Measurements from ENCODE around the gene PLA2G2D.
"Not testable (repeated sequence)": the region's sequence is repeated elsewhere in the genome, so short reads cannot be mapped to it uniquely, and the experiment has no call there.

The PLA2G2D gene

DNA sequence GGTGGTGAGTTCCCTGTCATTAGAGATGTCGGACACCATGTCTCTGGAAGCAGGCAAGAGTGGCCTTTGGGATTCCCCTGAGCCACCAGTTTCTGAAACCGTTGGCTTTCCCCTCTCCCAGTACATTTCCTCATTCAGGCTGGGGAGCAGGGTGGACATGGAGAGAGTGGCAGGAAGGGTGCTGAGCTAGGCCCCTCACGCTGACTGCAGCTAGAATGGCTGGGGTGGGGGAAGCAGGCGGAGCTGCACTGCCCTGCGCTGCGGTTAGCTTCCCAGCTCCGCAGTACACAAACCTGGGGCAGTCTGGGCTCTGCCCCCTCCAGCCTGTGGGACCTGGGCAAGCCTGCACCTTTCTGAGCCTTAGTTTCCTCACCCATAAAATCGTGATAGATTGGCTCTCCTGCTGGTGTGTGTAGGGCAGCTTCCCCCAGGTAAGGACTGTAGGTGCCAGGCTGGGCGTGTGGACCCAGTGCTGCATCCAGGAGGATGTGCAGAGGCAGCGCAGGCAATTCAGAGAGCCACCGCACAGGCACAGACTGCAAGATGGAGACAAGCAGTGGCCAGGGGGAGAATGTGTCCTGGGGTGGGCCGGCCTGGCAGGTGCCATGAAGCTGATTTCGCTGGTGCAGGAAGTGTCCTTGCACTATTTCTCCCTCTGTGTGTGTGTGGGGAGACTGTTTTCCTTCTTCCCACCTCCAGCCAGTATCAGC is 22.8 kb upstream of the PLA2G2D start:
- DNase-seq = no peak

DNA sequence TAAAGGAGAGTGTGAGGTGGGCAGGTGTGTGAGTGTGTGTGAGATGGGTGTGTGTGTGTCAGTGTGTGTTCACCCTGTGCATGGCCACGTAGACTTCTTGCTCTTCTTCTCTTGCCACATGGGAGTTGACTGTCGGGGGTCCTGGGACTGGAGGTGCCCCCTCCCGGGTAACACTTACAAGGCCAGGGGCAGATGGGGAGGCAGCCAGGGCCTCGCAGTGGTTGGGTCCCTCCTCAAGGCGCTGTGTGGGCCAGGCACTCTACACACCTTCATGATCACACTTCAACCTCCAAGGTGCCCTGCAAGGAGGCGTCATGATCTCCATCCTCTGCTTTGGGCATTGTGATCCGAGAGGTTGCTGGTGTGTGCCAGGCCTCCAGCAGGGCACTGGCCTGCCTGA is 22.1 kb upstream of the PLA2G2D start:
- no peak for DNase-seq

DNA sequence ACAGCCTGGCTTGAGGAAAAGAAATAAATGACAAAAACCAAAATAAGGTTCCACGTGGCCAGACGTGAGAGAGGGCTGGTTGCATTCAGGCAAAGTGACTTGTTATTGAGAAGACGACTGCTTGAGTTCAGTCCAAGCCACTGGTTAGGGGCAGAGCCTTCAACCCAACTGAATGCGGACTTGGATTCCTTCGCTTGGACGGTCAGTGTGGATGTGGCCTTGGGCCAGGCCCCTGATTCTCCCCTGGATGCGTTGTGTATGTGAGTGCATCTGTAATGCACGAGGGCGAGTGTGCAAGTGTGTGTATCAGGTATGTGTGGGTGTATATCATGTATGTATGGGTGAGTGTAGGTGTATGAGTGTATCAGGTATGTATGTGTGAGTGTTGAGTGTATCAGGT is 21.7 kb upstream of the PLA2G2D start:
- DNase-seq = no peak

DNA sequence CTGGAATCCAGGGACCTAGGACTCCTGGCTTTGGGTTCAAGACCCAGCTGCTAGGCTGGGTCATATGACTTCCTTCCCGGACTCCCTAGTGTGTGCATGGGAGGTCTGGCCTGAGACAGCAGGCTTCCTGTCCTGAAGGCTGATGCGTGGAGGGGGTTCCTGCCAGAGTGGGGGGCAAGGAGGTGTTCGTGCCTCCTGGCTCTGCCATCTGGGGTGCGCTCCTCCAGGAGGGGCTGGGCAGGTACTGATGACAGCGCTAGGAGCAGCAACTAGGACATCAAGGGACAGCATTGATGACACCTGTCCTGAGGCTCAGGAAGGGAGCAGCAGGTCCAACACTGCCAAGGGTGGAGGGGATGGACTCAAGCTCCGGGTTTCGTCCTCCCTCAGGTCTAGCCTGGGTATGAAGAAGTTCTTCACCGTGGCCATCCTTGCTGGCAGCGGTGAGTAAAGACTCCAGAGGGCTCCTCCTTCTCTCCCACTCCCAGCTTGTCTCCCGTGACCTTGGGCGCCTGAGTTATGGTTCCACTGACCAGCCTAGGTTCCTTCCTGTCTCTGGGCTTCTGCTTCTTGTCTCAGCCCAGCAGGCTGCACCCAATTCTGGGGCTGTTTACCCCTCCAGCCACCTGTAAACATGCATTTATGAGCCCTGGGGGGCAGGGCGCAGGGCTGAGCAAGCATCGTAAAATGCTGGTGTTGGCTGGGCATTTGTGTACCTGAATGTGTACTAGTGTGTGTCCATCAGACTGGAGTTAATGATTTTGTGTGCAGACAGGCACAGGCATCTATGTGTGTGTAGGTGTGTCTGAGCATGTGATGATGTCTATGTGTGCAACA is 20.7 kb upstream of the PLA2G2D start:
- DNase-seq = no peak

DNA sequence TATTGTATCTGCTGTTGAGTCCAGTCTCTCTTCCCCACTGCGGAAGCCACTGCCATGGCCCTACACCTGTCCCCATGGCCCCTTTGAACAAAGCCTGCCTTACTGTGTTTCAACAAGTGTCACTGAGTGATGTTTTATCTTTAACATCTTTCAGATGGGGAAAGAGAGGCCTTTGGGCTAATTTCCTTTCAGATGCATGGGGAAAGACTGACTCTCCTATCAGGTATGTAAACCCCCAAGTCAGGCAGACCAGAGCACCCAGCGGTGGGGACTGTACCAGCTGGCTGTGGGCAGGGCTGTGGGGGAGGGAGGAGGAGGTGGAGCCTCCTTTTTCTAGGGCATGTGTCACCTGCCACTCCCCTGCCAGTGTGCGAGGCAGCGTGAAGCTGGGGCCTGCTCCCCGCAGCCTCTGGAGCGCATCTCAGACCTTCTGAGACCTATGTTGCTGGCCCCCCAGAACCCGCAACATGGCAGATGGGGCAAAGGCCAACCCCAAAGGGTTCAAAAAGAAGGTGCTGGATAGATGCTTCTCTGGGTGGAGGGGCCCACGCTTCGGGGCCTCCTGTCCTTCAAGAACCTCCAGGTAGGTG is 19.7 kb upstream of the PLA2G2D start, which contains the start of gene PLA2G2F:
PLA2G2F (plus strand) TSS at position 363 of the 590 bp plus-strand sequence; CDS start at position 468, 105 bp downstream.
- DNase-seq = no peak

DNA sequence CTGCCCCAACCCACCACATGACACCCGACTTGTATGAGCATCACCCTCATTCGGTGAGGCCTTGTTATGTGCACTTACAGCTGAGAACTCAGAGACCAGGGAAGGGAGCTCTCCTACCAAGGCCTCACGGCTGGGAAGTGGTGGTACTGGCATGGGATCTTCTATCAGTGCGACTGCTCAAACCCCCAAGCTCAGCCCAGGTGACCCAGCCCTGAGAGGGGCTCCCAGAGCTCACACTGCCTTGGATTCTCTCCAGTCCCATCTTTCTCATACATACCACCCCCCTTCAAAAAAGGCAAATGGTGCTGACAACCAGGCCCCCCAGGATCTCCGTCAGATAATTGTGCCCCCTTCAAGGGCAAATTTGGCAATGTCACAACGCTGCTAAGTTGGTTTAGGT is 19.0 kb upstream of the PLA2G2D start:
- DNase-seq = no peak

DNA sequence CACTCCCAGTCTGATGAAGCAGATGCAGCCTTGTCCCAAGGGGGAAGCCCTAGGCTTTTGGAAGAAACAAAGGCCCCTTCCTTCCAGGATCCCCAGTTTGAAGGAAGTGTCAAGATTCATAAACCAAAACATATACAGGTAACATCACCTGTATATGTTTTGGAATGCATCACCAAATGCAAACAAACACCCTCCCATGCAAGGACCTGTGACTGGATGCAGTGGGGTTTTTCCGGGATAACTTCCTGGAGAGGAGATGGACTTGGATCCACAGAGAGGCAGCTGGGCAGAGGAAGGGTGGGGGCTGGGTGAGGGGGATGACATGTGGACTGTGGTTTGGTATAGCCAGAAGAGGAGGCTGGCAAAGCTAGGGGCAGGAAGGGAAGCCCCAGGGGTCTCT is 18.3 kb upstream of the PLA2G2D start:
- no peak for DNase-seq

DNA sequence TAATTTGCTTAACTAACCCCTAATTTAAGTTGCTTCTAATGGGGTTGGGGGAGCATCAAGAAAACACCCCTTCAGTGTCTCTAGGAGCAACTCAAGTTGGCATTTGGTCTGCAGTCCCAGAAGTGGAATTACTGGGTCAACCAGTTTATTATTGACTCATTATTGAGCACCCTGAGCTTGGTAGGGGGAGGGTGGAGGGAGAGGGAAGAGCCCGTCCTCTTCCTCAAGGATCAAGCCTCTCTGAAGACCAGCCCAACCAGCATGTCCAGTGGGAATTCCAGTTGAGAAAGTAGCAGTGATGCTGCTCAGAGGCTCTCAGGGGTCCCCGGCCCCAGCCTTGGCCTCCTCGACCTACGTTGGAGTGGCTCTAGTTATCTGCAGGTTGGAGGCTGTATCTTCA is 17.7 kb upstream of the PLA2G2D start:
- DNase-seq = no peak

DNA sequence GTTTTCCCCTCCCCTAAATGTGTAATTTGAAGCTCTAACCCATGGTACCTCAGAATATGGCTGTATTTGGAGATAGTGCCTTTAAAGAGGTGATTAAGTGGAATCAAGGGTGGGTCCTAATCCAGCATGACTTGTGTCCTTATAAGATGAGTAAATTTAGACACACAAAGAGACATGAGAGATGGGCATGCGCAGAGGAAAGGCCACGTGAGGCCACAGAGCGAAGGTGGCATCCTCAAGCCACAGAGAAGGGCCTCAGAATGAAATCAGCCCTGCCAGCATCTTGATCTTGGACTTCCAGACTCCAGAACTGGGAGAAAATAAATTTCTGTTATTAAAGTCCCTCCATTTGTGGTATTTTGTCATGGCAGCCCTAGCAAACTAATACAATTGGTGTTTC is 16.9 kb upstream of the PLA2G2D start:
- DNase-seq = no peak

DNA sequence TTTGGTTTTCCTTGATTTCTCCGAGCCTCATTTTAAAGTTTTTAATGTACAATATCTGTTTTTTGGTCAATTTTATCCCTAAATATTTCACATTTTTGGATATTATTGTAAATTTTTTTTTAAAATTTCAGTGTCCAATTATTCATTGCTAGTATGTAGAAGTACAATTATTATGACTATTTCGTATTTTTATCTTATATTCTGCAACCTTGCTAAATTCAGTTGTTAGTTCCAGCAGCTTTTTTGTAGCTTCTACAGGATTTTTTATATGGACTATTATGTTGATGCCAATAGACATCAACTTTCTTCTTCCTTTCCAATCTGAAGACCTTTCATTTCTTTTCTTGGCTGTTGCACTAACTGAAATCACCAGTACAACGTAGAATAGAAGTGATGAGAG is 15.7 kb upstream of the PLA2G2D start:
- DNase-seq = no peak

DNA sequence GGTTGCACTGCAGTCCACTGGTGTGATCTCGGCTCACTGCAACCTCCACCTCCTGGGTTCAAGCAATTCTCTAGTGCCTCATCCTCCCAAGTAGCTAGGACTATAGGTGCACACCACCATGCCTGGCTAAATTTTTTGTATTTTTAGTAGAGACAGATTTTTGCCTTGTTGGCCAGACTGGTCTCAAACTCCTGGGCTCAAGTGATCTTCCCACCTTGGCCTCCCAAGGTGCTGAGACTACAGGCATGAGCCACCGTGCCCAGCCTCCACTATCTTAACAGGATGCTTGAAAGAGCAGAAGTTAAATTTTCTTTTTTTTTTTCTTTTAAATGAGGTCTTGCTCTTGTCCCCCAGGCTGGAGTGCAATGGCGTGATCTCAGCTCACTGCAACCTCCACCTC is 11.2 kb upstream of the PLA2G2D start:
- not testable (repeated sequence) for DNase-seq

DNA sequence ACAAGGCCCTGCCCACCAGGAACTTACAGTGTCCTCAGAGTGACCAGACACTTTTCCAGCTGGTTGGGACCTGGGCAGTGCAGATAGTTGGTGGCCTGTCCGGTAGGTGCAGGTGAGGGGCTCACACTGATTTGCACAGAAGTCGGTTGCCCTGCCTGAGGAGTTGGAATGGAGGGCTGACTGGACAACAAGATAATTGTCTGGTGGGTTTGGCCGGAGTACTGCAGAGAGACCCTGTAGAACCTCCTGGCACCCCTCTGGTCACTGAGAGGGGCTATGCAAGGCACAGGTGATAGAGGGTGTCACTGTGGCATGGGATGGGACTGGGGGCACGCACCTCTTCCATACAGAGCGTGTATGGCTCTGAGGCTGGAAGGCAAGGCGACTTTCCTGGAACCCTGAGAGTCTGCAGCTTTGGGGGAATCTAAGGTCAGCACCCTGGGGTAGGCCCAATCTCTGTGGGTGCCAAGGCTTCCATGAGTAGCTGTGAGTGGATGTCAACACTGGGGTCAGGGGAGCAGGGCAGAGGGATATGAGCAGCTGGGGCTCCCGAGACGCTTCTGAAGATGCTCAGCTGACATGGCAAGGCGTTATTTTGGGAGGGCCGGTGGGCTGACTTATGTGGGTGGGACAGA is 7.6 kb upstream of the PLA2G2D start:
- DNase-seq = no peak

DNA sequence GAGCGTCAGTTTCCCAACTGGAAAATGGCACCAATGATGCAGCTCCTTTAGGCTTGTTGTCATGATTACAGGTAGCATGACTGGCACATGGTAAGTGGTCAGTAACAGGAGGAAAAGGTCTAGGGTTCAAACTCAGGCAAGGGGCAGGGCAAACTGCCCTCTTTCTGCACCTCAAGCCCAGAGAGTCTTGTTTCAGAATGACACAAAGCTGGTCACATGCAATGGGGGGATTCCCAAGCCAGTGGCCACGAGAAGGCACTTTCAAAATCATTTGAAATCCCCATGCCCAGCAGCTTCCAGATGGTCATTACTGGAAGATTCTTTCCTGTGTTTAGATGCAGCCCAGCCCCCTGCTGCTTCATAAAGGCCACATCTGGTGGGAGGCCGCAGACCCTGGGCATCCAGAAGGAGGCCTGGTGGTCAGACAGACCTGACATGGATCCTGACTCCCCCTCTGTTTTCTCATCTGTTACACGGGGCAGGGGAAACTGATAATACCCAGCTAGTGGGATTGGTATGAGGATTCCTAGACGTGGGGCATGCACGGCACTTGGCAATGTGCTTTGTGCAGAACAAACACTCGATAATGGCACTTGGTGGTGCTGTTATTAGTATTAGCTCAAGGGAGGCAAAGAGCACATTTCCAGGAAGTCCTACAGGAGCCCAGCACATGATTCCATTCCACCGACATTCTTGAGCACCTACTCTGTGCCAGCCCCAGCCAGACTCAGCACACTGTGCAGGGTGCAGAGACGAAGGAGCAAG is 6.9 kb upstream of the PLA2G2D start:
- DNase-seq = no peak

DNA sequence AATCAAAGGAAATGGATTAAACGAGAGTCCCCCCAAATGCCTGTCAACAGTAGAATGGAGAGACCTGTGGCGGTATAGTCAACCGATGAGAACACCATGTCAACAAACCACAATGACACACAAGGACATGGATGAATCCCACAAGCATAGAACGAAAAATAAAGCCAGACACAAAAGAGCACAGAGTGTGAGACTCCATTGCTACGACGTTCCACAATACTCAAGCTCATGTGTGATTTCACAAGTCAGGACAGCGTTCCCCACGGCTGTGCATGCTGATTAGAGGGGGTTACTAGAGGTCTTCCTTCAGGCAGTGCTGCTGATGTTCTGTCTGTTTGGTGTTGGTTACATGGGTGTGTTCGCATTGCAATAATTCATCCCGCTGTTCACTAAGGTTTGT is 5.8 kb upstream of the PLA2G2D start:
- no peak for DNase-seq

DNA sequence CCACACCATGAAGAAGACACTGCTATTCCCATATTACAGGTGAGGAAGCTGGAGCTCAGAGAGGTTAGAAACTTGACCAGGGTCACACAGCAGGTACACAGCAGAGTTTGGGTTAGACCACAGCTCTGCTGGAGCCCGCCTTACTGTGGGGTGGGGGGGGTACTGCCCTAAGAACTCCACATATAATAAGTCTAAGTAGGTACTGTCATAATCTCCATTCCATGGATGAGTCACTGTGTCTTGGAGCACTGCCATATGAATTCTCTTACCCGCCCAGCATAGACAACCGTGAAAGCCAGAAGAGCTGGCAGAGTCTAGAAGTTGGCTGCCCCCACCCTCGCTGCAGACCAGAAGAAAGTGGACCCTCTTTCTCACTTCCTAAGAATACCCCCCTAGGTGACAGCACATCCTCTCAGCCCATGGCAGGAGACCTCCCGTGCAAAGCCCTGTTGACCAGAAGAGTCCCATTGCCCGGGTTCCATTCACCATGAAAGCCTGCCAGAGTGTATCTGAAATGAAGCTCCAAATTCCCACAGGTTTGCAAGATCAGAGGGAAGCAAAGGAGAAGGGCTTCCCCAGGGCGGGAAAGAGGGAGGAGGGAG is 5.2 kb upstream of the PLA2G2D start:
- no peak for DNase-seq

DNA sequence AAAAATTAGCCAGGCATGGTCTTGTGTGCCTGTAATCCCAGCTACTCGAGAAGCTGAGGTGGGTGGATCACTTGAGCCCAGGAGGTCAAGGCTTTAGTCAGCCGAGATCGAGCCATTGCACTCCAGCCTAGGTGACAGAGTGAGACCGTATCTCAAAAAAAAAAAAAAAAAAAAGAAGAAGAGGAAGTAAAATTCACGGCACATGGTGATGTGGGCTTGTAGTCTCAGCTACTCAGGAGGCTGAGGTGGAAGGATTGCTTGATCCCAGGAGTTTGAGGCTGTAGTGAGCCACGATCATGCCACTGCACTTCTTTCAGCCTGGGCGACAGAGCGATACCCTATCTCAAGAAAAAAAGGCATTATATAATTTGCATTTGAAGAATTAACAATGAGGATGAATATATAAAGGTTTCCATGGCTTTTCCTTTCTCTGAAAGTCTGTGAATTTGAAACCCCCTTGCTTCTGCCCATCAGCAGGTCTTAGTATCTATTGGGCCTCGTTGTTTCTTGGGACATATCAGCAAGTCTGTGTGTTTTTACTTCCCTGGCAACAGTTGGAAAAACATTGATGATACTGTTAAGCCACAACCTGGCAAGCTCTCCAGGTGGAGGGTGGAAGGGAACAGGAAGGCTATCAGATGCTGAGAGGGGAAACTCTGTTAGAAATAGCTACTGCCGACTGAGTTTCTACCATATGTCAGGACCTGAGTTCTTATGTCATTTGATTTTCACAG is 4.6 kb upstream of the PLA2G2D start:
- DNase-seq = no peak

DNA sequence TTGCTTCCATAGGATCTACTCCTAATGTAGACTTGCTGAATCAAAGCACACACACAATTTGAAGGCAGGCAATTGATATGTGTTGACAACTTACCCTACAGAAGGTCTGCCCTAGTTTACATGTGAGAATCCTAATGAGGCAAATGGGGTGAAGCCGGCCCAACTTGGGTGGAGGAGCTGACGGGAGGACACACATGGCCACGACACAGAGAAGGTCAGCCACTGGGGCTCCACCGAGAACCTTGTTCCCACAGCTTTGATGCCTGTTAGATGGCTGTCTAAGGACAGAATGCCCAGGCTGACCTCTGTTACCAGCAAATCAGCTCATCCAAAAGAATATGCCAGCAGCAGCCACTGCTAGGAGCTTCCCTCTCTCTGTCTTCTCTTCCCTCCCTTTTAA is 1.5 kb upstream of the PLA2G2D start:
- no peak for DNase-seq

DNA sequence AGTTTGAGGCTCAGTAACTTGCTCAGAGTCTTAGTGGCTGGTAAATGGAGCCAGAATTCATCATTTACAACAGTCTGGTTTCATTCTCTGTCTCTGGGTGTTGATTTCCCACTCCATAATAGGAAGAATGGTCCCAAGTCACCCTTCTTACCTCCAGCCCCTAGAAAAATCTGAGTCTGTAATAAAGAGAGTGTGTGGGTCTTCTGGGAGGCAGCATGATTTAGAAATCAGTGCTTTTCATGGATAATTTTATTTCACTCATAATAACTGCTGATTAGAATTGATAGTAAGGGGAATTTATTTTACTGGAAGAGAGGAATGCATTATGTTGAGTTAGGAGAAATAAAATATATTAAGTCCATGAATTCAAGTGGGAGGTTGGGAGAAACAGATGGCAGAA is 2.1 kb downstream of the PLA2G2D start:
- no peak for DNase-seq

DNA sequence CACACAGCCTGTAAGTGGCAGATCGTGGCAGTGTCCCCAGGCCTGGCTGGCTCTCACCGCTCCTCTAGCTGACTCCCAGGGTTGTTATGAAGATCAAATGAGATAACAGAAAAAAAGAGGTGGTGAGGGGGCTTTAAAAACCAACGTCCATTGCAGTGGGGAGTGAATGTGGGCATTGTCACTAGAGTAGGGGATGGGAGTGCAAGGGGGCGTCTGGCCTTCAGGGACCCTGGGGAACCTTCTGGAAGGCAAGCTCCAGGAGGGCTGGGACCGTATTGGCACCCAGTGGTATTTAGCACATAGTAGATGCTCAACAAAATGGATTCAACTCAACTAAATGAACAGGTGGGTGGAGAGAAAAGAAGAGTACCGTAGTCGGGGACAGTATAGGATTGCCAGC is 3.4 kb downstream of the PLA2G2D start:
- no peak for DNase-seq

DNA sequence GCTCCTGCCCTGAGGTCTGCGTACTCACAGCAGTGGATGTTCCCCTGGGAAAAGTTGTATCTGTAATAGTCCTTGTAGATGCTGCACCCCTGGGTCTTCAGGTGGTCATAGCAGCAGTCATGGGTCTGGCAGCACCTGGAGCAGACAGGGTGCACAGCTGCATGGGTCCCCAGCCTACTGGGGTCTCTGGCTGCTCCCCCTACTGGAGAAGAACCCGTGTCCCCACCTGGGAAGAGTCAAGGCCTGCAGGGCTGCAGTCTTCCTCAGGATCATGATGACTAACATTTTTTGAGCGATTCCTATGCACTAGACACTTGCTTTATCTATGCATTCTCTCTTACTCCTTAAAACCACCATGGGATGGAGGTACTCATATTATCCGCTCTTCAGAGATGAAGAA is 3.9 kb downstream of the PLA2G2D start:
- no peak for DNase-seq

DNA sequence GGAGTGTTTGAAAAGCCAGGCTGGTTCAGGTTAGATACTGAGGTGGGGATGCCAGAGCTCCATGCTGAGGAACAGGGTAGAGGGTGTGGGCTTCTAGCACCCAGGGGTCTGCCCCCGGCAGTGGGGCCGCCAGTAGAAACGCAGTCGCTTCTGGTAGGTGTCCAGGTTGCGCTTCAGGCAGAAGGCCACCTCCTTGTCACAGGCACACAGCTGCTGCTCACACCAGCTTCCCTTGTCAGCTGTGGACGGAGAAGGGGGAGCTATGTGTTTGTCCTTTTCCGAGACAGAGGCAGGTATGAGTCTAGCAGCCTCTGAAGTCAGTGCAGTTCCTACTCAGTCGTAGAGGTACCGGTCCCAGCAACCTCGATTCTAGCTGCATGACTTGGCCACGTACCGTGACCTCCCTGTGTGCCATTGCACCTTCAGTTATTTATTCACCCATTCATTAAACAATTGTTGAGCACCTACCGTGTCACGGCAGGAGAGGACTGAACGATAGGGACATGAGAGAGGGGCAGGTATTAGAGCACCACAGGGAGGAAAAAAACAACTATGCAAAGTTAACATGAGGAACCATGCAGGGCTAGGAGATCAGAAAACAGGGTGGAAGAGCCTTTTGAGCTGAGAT is 5.2 kb downstream of the PLA2G2D start:
- no peak for DNase-seq
